IMR-90 (cell line): ENCODE measurements around the gene HDGFL1. TPM values are rescaled to one million over a fixed set of nuclear protein-coding genes. Genes with fewer than 3 reads are reported as not detected.
A peak's percentile ranks its signal among the peaks of the same experiment; 100 is the strongest.

Experiments used
- ATAC-seq: fragments of 200-7000 bp; cut with Tn5 transposase; 2 replicates; pipeline ENCODE4 v1.9.1; 2020; ENCODE audit warnings: low read depth, mild to moderate bottlenecking, moderate library complexity
- BruUV-seq: library from RNA; stranded (reverse); fragments of 400-500 nt; replicated peaks from 2 replicates; lab custom pipeline; 2021; lab: Mats Ljungman, UMichigan
- CTCF ChIA-PET: fragments of 300-600 bp; formaldehyde crosslinking; extraction: SDS; loops from one replicate; lab custom pipeline; 2021; ENCODE audit warnings: antibody characterized with exemption; lab: Yijun Ruan, JAX
- POLR2A ChIA-PET: fragments of 300-600 bp; sonication (Branson Sonifier 250); formaldehyde crosslinking; loops from one replicate; lab custom pipeline; 2022; ENCODE audit warnings: antibody characterized with exemption; ENCODE audit not compliant: unreplicated experiment; lab: Charles Lee
- DNase-seq: peaks from one replicate; pipeline ENCODE4 v3.0.0; 2013
- H2AFZ ChIP-seq: replicated peaks from 2 replicates; pipeline ENCODE3; 2013; ENCODE audit warnings: low read length, mild to moderate bottlenecking; ENCODE audit not compliant: poor library complexity
- H2AK5ac ChIP-seq: 2 replicates; pipeline ENCODE4 v1.6.1; 2013; ENCODE audit warnings: low read depth, low read length, inconsistent platforms
- H2AK9ac ChIP-seq: replicated peaks from 2 replicates; pipeline ENCODE3; 2013; ENCODE audit warnings: mild to moderate bottlenecking, low read depth, low read length, moderate library complexity; ENCODE audit not compliant: poor library complexity
- H2BK120ac ChIP-seq: 2 replicates; pipeline ENCODE4 v1.6.1; 2013; ENCODE audit warnings: low read depth, low read length, inconsistent platforms
- H2BK15ac ChIP-seq: 3 replicates; pipeline ENCODE4 v1.6.1; 2013; ENCODE audit warnings: low read depth, low read length, inconsistent platforms
- H2BK20ac ChIP-seq: 2 replicates; pipeline ENCODE4 v1.6.1; 2013; ENCODE audit warnings: low read depth, mild to moderate bottlenecking, inconsistent platforms, low read length, moderate library complexity
- H2BK5ac ChIP-seq: 2 replicates; pipeline ENCODE4 v1.6.1; 2013; ENCODE audit warnings: mild to moderate bottlenecking, low read depth, low read length, inconsistent platforms; ENCODE audit not compliant: poor library complexity, severe bottlenecking
- H3K14ac ChIP-seq: replicated peaks from 2 replicates; pipeline ENCODE4 v1.6.1; 2013; ENCODE audit warnings: low read depth, low read length, inconsistent platforms
- H3K18ac ChIP-seq: 2 replicates; pipeline ENCODE4 v1.6.1; 2013; ENCODE audit warnings: low read depth, low read length, control low read depth
- H3K23ac ChIP-seq: 2 replicates; pipeline ENCODE4 v1.6.1; 2013; ENCODE audit warnings: low read depth, low read length, inconsistent platforms
- H3K27ac ChIP-seq: 2 replicates; pipeline ENCODE4 v1.5.1; 2013; ENCODE audit warnings: mild to moderate bottlenecking, control low read depth, low read length; ENCODE audit not compliant: insufficient read depth
- H3K27me3 ChIP-seq: 2 replicates; pipeline ENCODE4 v1.6.1; 2013; ENCODE audit warnings: low read length; ENCODE audit not compliant: control insufficient read depth, insufficient read depth
- H3K36me3 ChIP-seq: 2 replicates; pipeline ENCODE4 v1.6.1; 2013; ENCODE audit warnings: low read length, mixed read lengths; ENCODE audit not compliant: control insufficient read depth, insufficient read depth
- H3K4ac ChIP-seq: 2 replicates; pipeline ENCODE4 v1.6.1; 2013; ENCODE audit warnings: low read depth, low read length, inconsistent platforms
- H3K4me1 ChIP-seq: 2 replicates; pipeline ENCODE4 v1.6.1; 2013; ENCODE audit warnings: low read length, mixed read lengths; ENCODE audit not compliant: control insufficient read depth, insufficient read depth
- H3K4me2 ChIP-seq: 2 replicates; pipeline ENCODE4 v1.6.1; 2013; ENCODE audit warnings: low read depth, mild to moderate bottlenecking, control low read depth, low read length, moderate library complexity
- H3K4me3 ChIP-seq: 2 replicates; pipeline ENCODE4 v1.5.1; 2013; ENCODE audit warnings: low read depth, mild to moderate bottlenecking, control low read depth, low read length, moderate library complexity; ENCODE audit not compliant: insufficient read depth
- H3K56ac ChIP-seq: 2 replicates; pipeline ENCODE4 v1.6.1; 2013; ENCODE audit warnings: low read length, inconsistent platforms; ENCODE audit not compliant: insufficient read depth; ENCODE audit errors: extremely low read depth
- H3K79me1 ChIP-seq, 2 experiments: 2 replicates each; pipeline ENCODE4 v1.6.1; 2013; ENCODE audit warnings: low read length in 2 of 2, inconsistent platforms in 1 of 2, low read depth in 1 of 2
- H3K9ac ChIP-seq: 2 replicates; pipeline ENCODE4 v1.6.1; 2013; ENCODE audit warnings: low read depth, low read length, control low read depth
- H3K9me1 ChIP-seq: 2 replicates; pipeline ENCODE4 v1.6.1; 2013; ENCODE audit warnings: low read length, inconsistent platforms; ENCODE audit not compliant: insufficient read depth
- H3K9me3 ChIP-seq: 2 replicates; pipeline ENCODE4 v1.6.1; 2013; ENCODE audit warnings: low read length; ENCODE audit not compliant: control insufficient read depth, insufficient read depth
- H4K20me1 ChIP-seq: 2 replicates; pipeline ENCODE4 v1.6.1; 2013; ENCODE audit warnings: low read length, inconsistent platforms; ENCODE audit not compliant: insufficient read depth
- H4K5ac ChIP-seq: 2 replicates; pipeline ENCODE4 v1.6.1; 2013; ENCODE audit warnings: mild to moderate bottlenecking, low read depth, low read length, control low read depth
- H4K8ac ChIP-seq, 2 experiments: 2 replicates each; pipeline ENCODE4 v1.6.1; 2013; ENCODE audit warnings: low read depth in 2 of 2, low read length in 2 of 2, control low read depth in 1 of 2, inconsistent platforms in 1 of 2
- H4K91ac ChIP-seq: 2 replicates; pipeline ENCODE4 v1.6.1; 2013; ENCODE audit warnings: low read depth, low read length, inconsistent platforms; ENCODE audit not compliant: insufficient read depth
- BHLHE40 ChIP-seq: fragments of 150-350 bp; IDR thresholded peaks from 2 replicates; pipeline ENCODE4 v1.6.1; 2016; ENCODE audit warnings: mild to moderate bottlenecking, low read depth, low read length
- CEBPB ChIP-seq: IDR thresholded peaks from 2 replicates; pipeline ENCODE4 v1.6.1; 2012; ENCODE audit warnings: low read depth, low read length, improper control_type of control experiment
- CHD1 ChIP-seq: IDR thresholded peaks from 2 replicates; pipeline ENCODE4 v1.6.1; 2012; ENCODE audit warnings: low read depth, low read length, improper control_type of control experiment
- CTCF ChIP-seq: conservative IDR thresholded peaks from 2 replicates; pipeline ENCODE4 v1.5.1; 2012; ENCODE audit warnings: mild to moderate bottlenecking, low read depth, low read length, improper control_type of control experiment
- ELK1 ChIP-seq: fragments of 150-350 bp; IDR thresholded peaks from 2 replicates; pipeline ENCODE4 v1.6.1; 2016; ENCODE audit warnings: low read depth, mild to moderate bottlenecking, low read length, moderate library complexity, borderline replicate concordance
- FOS ChIP-seq: fragments of 150-350 bp; IDR thresholded peaks from 2 replicates; pipeline ENCODE4 v1.6.1; 2016; ENCODE audit warnings: low read depth, low read length
- MAFK ChIP-seq: IDR thresholded peaks from 2 replicates; pipeline ENCODE4 v1.6.1; 2012; ENCODE audit warnings: low read depth, low read length, improper control_type of control experiment
- MAZ ChIP-seq: IDR thresholded peaks from 2 replicates; pipeline ENCODE4 v1.6.1; 2012; ENCODE audit warnings: low read depth, mild to moderate bottlenecking, low read length, improper control_type of control experiment, moderate library complexity, borderline replicate concordance
- POLR2A ChIP-seq: IDR thresholded peaks from 2 replicates; pipeline ENCODE4 v1.6.1; 2012; ENCODE audit warnings: mild to moderate bottlenecking, low read depth, low read length
- RAD21 ChIP-seq: IDR thresholded peaks from 2 replicates; pipeline ENCODE4 v1.6.1; 2012; ENCODE audit warnings: low read length, improper control_type of control experiment
- RCOR1 ChIP-seq: IDR thresholded peaks from 2 replicates; pipeline ENCODE4 v1.6.1; 2012; ENCODE audit warnings: mild to moderate bottlenecking, low read length, improper control_type of control experiment; ENCODE audit not compliant: insufficient replicate concordance
- RFX5 ChIP-seq: IDR thresholded peaks from 2 replicates; pipeline ENCODE4 v1.8.0; 2012; ENCODE audit warnings: low read depth, mild to moderate bottlenecking, low read length, moderate library complexity
- SMC3 ChIP-seq: fragments of 150-350 bp; IDR thresholded peaks from 2 replicates; pipeline ENCODE4 v1.6.1; 2016; ENCODE audit warnings: low read depth, mild to moderate bottlenecking, antibody characterized with exemption, low read length, moderate library complexity
- USF2 ChIP-seq: fragments of 150-350 bp; IDR thresholded peaks from 2 replicates; pipeline ENCODE4 v1.6.1; 2017; ENCODE audit warnings: mild to moderate bottlenecking, antibody characterized with exemption, low read length, low read depth
- WGBS, 2 experiments: methylation state at CpG; one replicate each; pipeline versions ENCODE4 v1.1.5 to v1.1.7; 2013; ENCODE audit warnings: missing lambda C conversion rate in 2 of 2; ENCODE audit not compliant: insufficient read length in 1 of 2; ENCODE audit errors: extremely low coverage in 2 of 2; 5-methylcytosine and 5-hydroxymethylcytosine counted together
- dilution Hi-C: fragments of 300-500 bp; cut with HindIII; formaldehyde crosslinking; loops from one replicate; pipeline ENCODE4 v1.14.3; 2018; ENCODE audit warnings: low sequenced_read_pairs; ENCODE audit not compliant: unreplicated experiment
- in situ Hi-C: fragments of 300-500 bp; cut with MboI; formaldehyde crosslinking; loops from 3 replicates; pipeline ENCODE4 v1.14.3; 2019; ENCODE audit warnings: low sequenced_read_pairs, inconsistent platforms, mixed read lengths
- intact Hi-C: fragments of 100-400 bp; cut with micrococcal nuclease; formaldehyde crosslinking; loops from 2 replicates; pipeline ENCODE4 v1.10.0; 2022
- polyA plus RNA-seq, 3 experiments: library from polyadenylated mRNA; depleted of rRNA; stranded (reverse); fragments of >200 nt; gene quantifications; 2 replicates each; pipeline ENCODE4 v1.2.3, GENCODE V29; 2012; ENCODE audit warnings: low replicate concordance in 1 of 3
- total RNA-seq: library from RNA; depleted of rRNA; stranded (reverse); fragments of >200 nt; gene quantifications from 2 replicates; pipeline ENCODE4 v1.2.3, GENCODE V29; 2012

Gene HDGFL1
- total and polyA plus RNA-seq, 2 of the 4 experiments (the other 2 are of a cell fraction) = not detected

GRCh38 chr6:22558288-22558882 is 11.0 kb upstream of the HDGFL1 start:
- Histone ChIP-seq H4K20me1 (no peaks in the 10 kb centered on the region), H2AK9ac (no peak overlapping the region), H3K9me1 (no peaks in the 10 kb centered on the region), H3K14ac (no peak overlapping the region), H3K27ac (no peak overlapping the region), H4K91ac (no peak overlapping the region), H3K4ac (no peak overlapping the region), H3K36me3 (no peaks in the 10 kb centered on the region), H3K23ac (no peak overlapping the region), H3K4me2 (no peak overlapping the region), H4K8ac (no peak overlapping the region), H3K9ac (no peak overlapping the region), H2AFZ (no peak overlapping the region), H2BK120ac (no peak overlapping the region), H3K18ac (no peak overlapping the region), H2AK5ac (no peak overlapping the region), H2BK20ac (no peak overlapping the region), H3K79me1 (no peaks in the 10 kb centered on the region), H3K9me3 (no peaks in the 10 kb centered on the region), H3K27me3 (no peaks in the 10 kb centered on the region), H2BK15ac (no peak overlapping the region), H3K4me3 (no peak overlapping the region), H3K4me1 (no peaks in the 10 kb centered on the region), H2BK5ac (no peak overlapping the region), H3K56ac (no peak overlapping the region), H4K5ac (no peak overlapping the region)
- TF ChIP-seq RFX5 (no peak), RAD21 (no peak), USF2 (no peak), BHLHE40 (no peak), CEBPB (no peak), MAFK (no peak), ELK1 (no peak), RCOR1 (no peak), CTCF (no peak), CHD1 (no peak), SMC3 (no peak), POLR2A (no peak), MAZ (no peak), FOS (no peak)
- WGBS, 2 experiments = no CpG with 5 or more reads among the region's 1 CpG
- ATAC-seq = peak; percentile 24; the same call in 1 of the 2 replicates
- POLR2A ChIA-PET = no interaction called here
- no TSS peak for BruUV-seq
- in situ Hi-C loops (no loop called here), intact Hi-C loops (no loop called here), dilution Hi-C loops (no loop called here)
- CTCF ChIA-PET = interaction anchor here (0.8 to 1.1 kb wide), 2 partner anchors 9 kb away, joined by 3 to 4 read pairs; no protein-coding TSS in a partner anchor
- peak; percentile 21 for DNase-seq
